Erythroblast (primary cell): Measurements from ENCODE around the gene RILP.

Source experiments
- GATA1 ChIP-seq: IDR thresholded peaks from 2 replicates; pipeline ENCODE4 v1.6.1; 2011; ENCODE audit warnings: low read depth, mild to moderate bottlenecking, control low read depth, low read length, moderate library complexity
- POLR2A ChIP-seq: IDR thresholded peaks from 2 replicates; pipeline ENCODE4 v1.6.1; 2011; ENCODE audit warnings: mild to moderate bottlenecking, low read length

GRCh38 chr17:1647802-1648171 lies 1.9 kb downstream of the RILP start:
- TF ChIP-seq POLR2A (no peak), GATA1 (no peak)
